ENCODE data around the gene CLEC12A.

Gene CLEC12A

DNA sequence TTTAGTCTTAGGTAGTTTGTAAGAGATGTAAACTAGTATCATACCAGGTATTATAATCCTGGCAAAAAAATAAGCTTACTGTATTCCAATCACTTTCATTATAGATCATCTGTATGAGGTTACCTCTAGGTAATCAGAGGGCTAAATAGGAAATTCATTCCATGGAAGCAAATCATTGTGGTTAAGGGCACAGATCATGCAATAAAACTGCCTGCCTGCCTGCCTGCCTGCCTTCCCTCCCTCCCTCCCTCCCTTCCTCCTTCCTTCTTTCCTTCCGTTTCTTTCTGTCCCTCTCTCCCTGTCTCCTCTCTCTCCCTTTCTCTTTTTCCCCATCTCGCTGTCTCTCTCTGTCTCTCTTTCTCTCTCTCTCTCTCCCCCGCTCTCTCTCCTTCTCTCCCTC lies 56.1 kb downstream of the CLEC12A start:
- Histone ChIP-seq H3K18ac (ENCODE audit: low read length) (no peak overlapping the region), H3K4me1 (ENCODE audit: control insufficient read depth, low read depth, low read length) (no peaks in the 10 kb centered on the region), H3K27me3 (ENCODE audit: insufficient read depth, low read length, poor library complexity) (no peaks in the 10 kb centered on the region), H4K8ac (ENCODE audit: low read depth, low read length) (no peak overlapping the region), H2AK5ac (ENCODE audit: low read length) (no peak overlapping the region), H3K4me3 (ENCODE audit: low read length) (no peak overlapping the region), H2BK120ac (ENCODE audit: low read depth, low read length) (no peak overlapping the region), H2BK5ac (ENCODE audit: low read length) (no peak overlapping the region), H2BK15ac (replicated peaks; ENCODE audit: low read depth) (no peak overlapping the region), H4K5ac (ENCODE audit: low read length) (no peak overlapping the region), H3K56ac (ENCODE audit: low read length) (no peak overlapping the region), H3K4ac (ENCODE audit: low read depth, low read length) (no peak overlapping the region), H3K9ac (ENCODE audit: low read length) (no peak overlapping the region), H3K79me2 (ENCODE audit: control insufficient read depth, insufficient read depth, low read length) (no peaks in the 10 kb centered on the region), H3K36me3 (ENCODE audit: control insufficient read depth, insufficient read depth, low read length) (no peaks in the 10 kb centered on the region), H3K27ac (ENCODE audit: low read depth, low read length) (no peak overlapping the region), H3K4me2 (ENCODE audit: low read length) (no peak overlapping the region), H3K79me1 (ENCODE audit: low read length) (no peaks in the 10 kb centered on the region), H3K23ac (ENCODE audit: low read length) (no peak overlapping the region)
- DNase-seq, result no peak
- no CpG with 5 or more reads among the region's 3 CpGs for whole genome bisulfite sequencing (ENCODE audit: extremely low coverage, insufficient coverage, low lambda C conversion rate)

DNA sequence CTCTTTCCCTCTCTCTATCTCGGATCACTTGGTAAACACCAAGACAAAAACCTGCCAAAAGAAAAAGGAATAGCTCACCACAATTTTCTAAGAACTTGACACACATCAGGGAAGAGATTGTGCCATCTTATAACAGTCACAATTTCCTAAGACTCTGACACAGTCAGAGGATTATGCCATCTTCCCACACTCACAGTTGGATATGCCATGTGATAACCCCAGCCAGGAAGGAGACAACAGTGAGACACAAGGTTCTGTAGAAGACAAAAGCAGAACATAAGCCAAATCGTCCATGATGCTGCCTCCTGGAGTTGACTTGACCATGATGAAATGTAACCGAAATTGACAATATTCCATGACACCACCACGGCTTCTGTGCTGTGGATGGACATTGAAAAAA lies 56.5 kb downstream of the CLEC12A start:
- no peak overlapping the region for H2AK5ac ChIP-seq (ENCODE audit: low read length)
- no peaks in the 10 kb centered on the region for H3K4me1 ChIP-seq (ENCODE audit: control insufficient read depth, low read depth, low read length)
- H3K79me2 ChIP-seq (ENCODE audit: control insufficient read depth, insufficient read depth, low read length), result no peaks in the 10 kb centered on the region
- no peak overlapping the region for H3K18ac ChIP-seq (ENCODE audit: low read length)
- no peak overlapping the region for H3K4me2 ChIP-seq (ENCODE audit: low read length)
- H3K27me3 ChIP-seq (ENCODE audit: insufficient read depth, low read length, poor library complexity), result no peaks in the 10 kb centered on the region
- no peak overlapping the region for H3K4me3 ChIP-seq (ENCODE audit: low read length)
- DNase-seq, result no peak
- no peak overlapping the region for H3K9ac ChIP-seq (ENCODE audit: low read length)
- H2BK5ac ChIP-seq (ENCODE audit: low read length), result no peak overlapping the region
- H2BK15ac ChIP-seq (replicated peaks; ENCODE audit: low read depth), result no peak overlapping the region
- no peak overlapping the region for H3K56ac ChIP-seq (ENCODE audit: low read length)
- H3K79me1 ChIP-seq (ENCODE audit: low read length), result no peaks in the 10 kb centered on the region
- H2BK120ac ChIP-seq (ENCODE audit: low read depth, low read length), result no peak overlapping the region
- WGBS (ENCODE audit: extremely low coverage, insufficient coverage, low lambda C conversion rate), result no CpG with 5 or more reads among the region's 4 CpGs
- H4K8ac ChIP-seq (ENCODE audit: low read depth, low read length), result no peak overlapping the region
- H3K4ac ChIP-seq (ENCODE audit: low read depth, low read length), result no peak overlapping the region
- no peaks in the 10 kb centered on the region for H3K36me3 ChIP-seq (ENCODE audit: control insufficient read depth, insufficient read depth, low read length)
- no peak overlapping the region for H3K27ac ChIP-seq (ENCODE audit: low read depth, low read length)
- H3K23ac ChIP-seq (ENCODE audit: low read length), result no peak overlapping the region
- no peak overlapping the region for H4K5ac ChIP-seq (ENCODE audit: low read length)

DNA sequence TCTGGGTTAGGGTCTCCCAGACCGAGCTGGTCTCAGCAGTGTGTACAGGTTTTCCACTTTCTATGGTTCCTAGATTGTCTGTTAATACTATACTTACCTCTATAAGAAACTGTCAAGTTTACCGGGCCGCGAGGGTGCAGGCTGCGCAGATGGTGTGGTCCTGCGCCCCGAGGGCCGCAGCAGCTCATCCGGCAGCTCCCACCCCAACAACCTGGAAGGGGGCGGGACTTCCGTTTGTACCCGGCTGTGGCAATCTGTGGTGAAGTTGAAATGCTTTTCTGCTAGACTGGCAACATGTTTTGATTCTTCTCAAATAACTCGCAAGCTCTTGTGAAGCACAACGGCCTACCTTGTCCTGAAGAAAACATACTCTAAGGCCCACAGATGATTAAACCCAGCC lies 59.2 kb downstream of the CLEC12A start, which contains the start of gene CLEC9A:
Gene CLEC9A, plus strand, starts transcription at position 237 of the 400 bp plus-strand sequence. CDS start 22,006 bp downstream, outside the sequence.
- no peaks in the 10 kb centered on the region for H3K4me1 ChIP-seq (ENCODE audit: control insufficient read depth, low read depth, low read length)
- no peak within 1 kb of the TSS for H2AK5ac ChIP-seq (ENCODE audit: low read length)
- H3K56ac ChIP-seq (ENCODE audit: low read length), result no peak within 1 kb of the TSS
- no peak within 1 kb of the TSS for H2BK15ac ChIP-seq (replicated peaks; ENCODE audit: low read depth)
- no peak within 1 kb of the TSS for H2BK5ac ChIP-seq (ENCODE audit: low read length)
- H3K79me1 ChIP-seq (ENCODE audit: low read length), result no peaks in the 10 kb centered on the region
- no peak within 1 kb of the TSS for H3K4me3 ChIP-seq (ENCODE audit: low read length)
- no CpG with 5 or more reads among the region's 14 CpGs for WGBS (ENCODE audit: extremely low coverage, insufficient coverage, low lambda C conversion rate)
- H3K18ac ChIP-seq (ENCODE audit: low read length), result no peak within 1 kb of the TSS
- H3K9ac ChIP-seq (ENCODE audit: low read length), result no peak within 1 kb of the TSS
- no peak within 1 kb of the TSS for H3K4me2 ChIP-seq (ENCODE audit: low read length)
- H3K79me2 ChIP-seq (ENCODE audit: control insufficient read depth, insufficient read depth, low read length), result no peaks in the 10 kb centered on the region
- no peak within 1 kb of the TSS for H4K5ac ChIP-seq (ENCODE audit: low read length)
- H3K27me3 ChIP-seq (ENCODE audit: insufficient read depth, low read length, poor library complexity), result no peaks in the 10 kb centered on the region
- no peak for DNase-seq
- no peak within 1 kb of the TSS for H3K23ac ChIP-seq (ENCODE audit: low read length)
- no peaks in the 10 kb centered on the region for H3K36me3 ChIP-seq (ENCODE audit: control insufficient read depth, insufficient read depth, low read length)
- no peak within 1 kb of the TSS for H2BK120ac ChIP-seq (ENCODE audit: low read depth, low read length)
- no peak within 1 kb of the TSS for H3K4ac ChIP-seq (ENCODE audit: low read depth, low read length)
- H4K8ac ChIP-seq (ENCODE audit: low read depth, low read length), result no peak within 1 kb of the TSS
- no peak within 1 kb of the TSS for H3K27ac ChIP-seq (ENCODE audit: low read depth, low read length)

DNA sequence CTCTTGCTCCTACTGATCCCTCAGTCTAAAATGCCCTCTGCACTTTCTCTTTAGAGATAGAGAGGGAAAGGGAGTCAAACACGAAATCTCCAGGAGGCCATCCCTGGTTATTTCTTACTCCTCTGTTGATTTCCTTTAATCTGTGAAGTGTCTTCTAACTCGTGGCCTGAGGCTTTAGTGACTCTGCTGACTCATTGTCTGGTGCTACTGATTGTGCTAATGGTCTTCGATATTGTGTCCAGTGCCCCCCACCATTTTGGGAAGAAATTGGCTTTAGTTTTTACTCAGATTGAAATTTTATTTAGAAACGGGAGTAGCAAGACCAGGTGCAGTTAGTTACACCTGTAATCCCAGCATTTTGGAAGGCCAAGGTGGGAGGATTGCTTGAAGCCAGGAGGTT lies 60.1 kb downstream of the CLEC12A start:
- no peak overlapping the region for H2BK15ac ChIP-seq (replicated peaks; ENCODE audit: low read depth)
- no peaks in the 10 kb centered on the region for H3K79me1 ChIP-seq (ENCODE audit: low read length)
- H3K27me3 ChIP-seq (ENCODE audit: insufficient read depth, low read length, poor library complexity), result no peaks in the 10 kb centered on the region
- H2BK120ac ChIP-seq (ENCODE audit: low read depth, low read length), result no peak overlapping the region
- H3K18ac ChIP-seq (ENCODE audit: low read length), result no peak overlapping the region
- peak; percentile 36 for DNase-seq
- no peaks in the 10 kb centered on the region for H3K79me2 ChIP-seq (ENCODE audit: control insufficient read depth, insufficient read depth, low read length)
- no peak overlapping the region for H4K5ac ChIP-seq (ENCODE audit: low read length)
- H4K8ac ChIP-seq (ENCODE audit: low read depth, low read length), result no peak overlapping the region
- H2BK5ac ChIP-seq (ENCODE audit: low read length), result no peak overlapping the region
- no peak overlapping the region for H3K4me3 ChIP-seq (ENCODE audit: low read length)
- H3K36me3 ChIP-seq (ENCODE audit: control insufficient read depth, insufficient read depth, low read length), result no peaks in the 10 kb centered on the region
- no peak overlapping the region for H3K27ac ChIP-seq (ENCODE audit: low read depth, low read length)
- no peak overlapping the region for H3K4me2 ChIP-seq (ENCODE audit: low read length)
- H3K9ac ChIP-seq (ENCODE audit: low read length), result no peak overlapping the region
- no CpG with 5 or more reads among the region's 4 CpGs for WGBS (ENCODE audit: extremely low coverage, insufficient coverage, low lambda C conversion rate)
- no peaks in the 10 kb centered on the region for H3K4me1 ChIP-seq (ENCODE audit: control insufficient read depth, low read depth, low read length)
- no peak overlapping the region for H3K23ac ChIP-seq (ENCODE audit: low read length)
- H2AK5ac ChIP-seq (ENCODE audit: low read length), result no peak overlapping the region
- no peak overlapping the region for H3K56ac ChIP-seq (ENCODE audit: low read length)
- no peak overlapping the region for H3K4ac ChIP-seq (ENCODE audit: low read depth, low read length)

DNA sequence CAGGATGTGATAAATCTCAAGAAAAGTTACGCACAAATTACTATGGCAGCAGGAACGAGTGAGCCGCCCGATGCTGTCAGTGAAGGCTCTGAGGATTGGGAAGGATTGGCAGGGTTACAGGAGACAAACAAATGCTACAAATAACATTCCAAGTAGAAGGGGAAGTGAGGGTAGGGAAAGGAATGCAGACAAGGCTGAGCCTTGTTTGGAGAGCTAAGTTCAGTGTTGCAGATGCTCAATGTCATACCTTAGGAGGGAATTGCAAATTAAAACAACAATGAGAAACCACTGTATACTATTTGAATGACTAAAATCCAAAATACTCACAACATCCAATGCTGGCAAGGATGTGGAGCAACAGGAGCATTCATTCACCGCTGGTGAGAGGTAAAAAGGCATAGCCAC lies 60.6 kb downstream of the CLEC12A start:
- Histone ChIP-seq H3K27me3 (ENCODE audit: insufficient read depth, low read length, poor library complexity) (no peaks in the 10 kb centered on the region), H2AK5ac (ENCODE audit: low read length) (no peak overlapping the region), H3K36me3 (ENCODE audit: control insufficient read depth, insufficient read depth, low read length) (no peaks in the 10 kb centered on the region), H3K56ac (ENCODE audit: low read length) (no peak overlapping the region), H4K8ac (ENCODE audit: low read depth, low read length) (no peak overlapping the region), H3K79me2 (ENCODE audit: control insufficient read depth, insufficient read depth, low read length) (no peaks in the 10 kb centered on the region), H4K5ac (ENCODE audit: low read length) (no peak overlapping the region), H2BK15ac (replicated peaks; ENCODE audit: low read depth) (no peak overlapping the region), H3K9ac (ENCODE audit: low read length) (no peak overlapping the region), H3K23ac (ENCODE audit: low read length) (no peak overlapping the region), H3K4me1 (ENCODE audit: control insufficient read depth, low read depth, low read length) (no peaks in the 10 kb centered on the region), H2BK120ac (ENCODE audit: low read depth, low read length) (no peak overlapping the region), H3K4ac (ENCODE audit: low read depth, low read length) (no peak overlapping the region), H3K18ac (ENCODE audit: low read length) (no peak overlapping the region), H3K4me3 (ENCODE audit: low read length) (no peak overlapping the region), H3K79me1 (ENCODE audit: low read length) (no peaks in the 10 kb centered on the region), H3K27ac (ENCODE audit: low read depth, low read length) (no peak overlapping the region), H3K4me2 (ENCODE audit: low read length) (no peak overlapping the region), H2BK5ac (ENCODE audit: low read length) (no peak overlapping the region)
- no CpG with 5 or more reads among the region's 5 CpGs for WGBS (ENCODE audit: extremely low coverage, insufficient coverage, low lambda C conversion rate)
- peak; percentile 83 for DNase-seq

DNA sequence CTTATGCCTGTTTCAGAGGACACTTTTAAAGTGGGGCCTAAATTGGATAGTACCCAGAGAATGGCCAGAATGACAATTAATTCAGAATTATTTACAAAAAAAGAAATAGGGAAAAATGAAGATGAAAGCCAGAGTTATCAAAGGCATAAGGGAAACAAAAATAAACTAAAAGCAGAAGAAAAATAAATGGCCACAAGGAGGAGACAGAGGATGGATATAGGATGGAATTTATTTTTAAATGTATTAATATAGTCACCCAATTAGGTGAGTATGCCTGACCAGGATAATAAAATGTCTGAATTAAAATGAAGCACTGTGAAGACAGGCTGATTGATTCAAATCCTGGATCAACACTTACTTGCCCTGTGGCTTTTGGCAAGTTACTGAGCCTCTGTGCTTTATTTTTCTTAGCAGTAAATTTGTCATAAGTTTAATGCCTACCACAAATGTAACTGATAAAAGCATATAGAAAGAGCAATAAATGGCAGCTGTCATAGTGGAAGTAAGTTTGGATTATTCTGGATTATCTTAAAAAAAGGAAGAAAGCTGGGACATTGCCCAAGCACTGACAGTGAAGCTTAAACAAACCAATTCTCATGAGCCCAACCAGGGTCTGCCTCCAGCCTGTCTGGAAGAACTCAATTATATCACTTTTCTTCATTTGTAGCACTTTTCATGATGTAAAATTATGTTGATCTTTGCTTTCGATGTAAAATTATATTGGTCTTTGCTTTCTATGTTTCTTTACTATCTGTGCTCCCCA lies 62.8 kb downstream of the CLEC12A start:
- Histone ChIP-seq H2BK120ac (ENCODE audit: low read depth, low read length) (no peak overlapping the region), H3K4ac (ENCODE audit: low read depth, low read length) (no peak overlapping the region), H3K79me1 (ENCODE audit: low read length) (no peaks in the 10 kb centered on the region)

More for the DNA sequence above, 62.8 kb downstream of the CLEC12A start:
- H3K27me3 ChIP-seq (ENCODE audit: insufficient read depth, low read length, poor library complexity), result no peaks in the 10 kb centered on the region
- no peak overlapping the region for H3K4me3 ChIP-seq (ENCODE audit: low read length)
- H3K23ac ChIP-seq (ENCODE audit: low read length), result no peak overlapping the region
- DNase-seq, result no peak
- no peak overlapping the region for H3K18ac ChIP-seq (ENCODE audit: low read length)
- H3K56ac ChIP-seq (ENCODE audit: low read length), result no peak overlapping the region
- no peaks in the 10 kb centered on the region for H3K4me1 ChIP-seq (ENCODE audit: control insufficient read depth, low read depth, low read length)
- H4K8ac ChIP-seq (ENCODE audit: low read depth, low read length), result no peak overlapping the region
- no peak overlapping the region for H2BK15ac ChIP-seq (replicated peaks; ENCODE audit: low read depth)
- no peak overlapping the region for H3K4me2 ChIP-seq (ENCODE audit: low read length)
- no peaks in the 10 kb centered on the region for H3K79me2 ChIP-seq (ENCODE audit: control insufficient read depth, insufficient read depth, low read length)
- WGBS (ENCODE audit: extremely low coverage, insufficient coverage, low lambda C conversion rate), result no CpG with 5 or more reads among the region's 1 CpG
- H3K36me3 ChIP-seq (ENCODE audit: control insufficient read depth, insufficient read depth, low read length), result no peaks in the 10 kb centered on the region
- H4K5ac ChIP-seq (ENCODE audit: low read length), result no peak overlapping the region
- no peak overlapping the region for H3K27ac ChIP-seq (ENCODE audit: low read depth, low read length)
- H3K9ac ChIP-seq (ENCODE audit: low read length), result no peak overlapping the region
- no peak overlapping the region for H2BK5ac ChIP-seq (ENCODE audit: low read length)
- no peak overlapping the region for H2AK5ac ChIP-seq (ENCODE audit: low read length)

Data from mesendoderm (in vitro differentiated cells).